GM21529 (cell line): ENCODE measurements around the gene INTS4.
"Not testable (repeated sequence)": the region's sequence is repeated elsewhere in the genome, so short reads cannot be mapped to it uniquely, and the experiment has no call there.

Experiments
- ATAC-seq: cut with Tn5 transposase; IDR thresholded peaks from one replicate; pipeline ENCODE4 v1.9.1; 2021; ENCODE audit not compliant: unreplicated experiment

The INTS4 gene

GRCh38 chr11:77994434-77995362 lies at the start of gene INTS4:
TSS of gene INTS4 (minus strand) at chr11:77994668. CDS start at chr11:77994643, 25 bp downstream.
- peak; percentile 97 for ATAC-seq

- ATAC-seq, result no peak
Measured at GRCh38 chr11:78041843-78042440, 47.5 kb upstream of the INTS4 start.

- not testable (repeated sequence) for ATAC-seq
Measured at GRCh38 chr11:78041380-78041719, 46.9 kb upstream of the INTS4 start.

- no peak for ATAC-seq
Measured at GRCh38 chr11:78040691-78041379, 46.4 kb upstream of the INTS4 start.

- peak; percentile 88 for ATAC-seq
Measured at GRCh38 chr11:78039919-78040671, 45.6 kb upstream of the INTS4 start.

- no peak for ATAC-seq
Measured at GRCh38 chr11:78039391-78039918, 45.0 kb upstream of the INTS4 start.

- no peak for ATAC-seq
Measured at GRCh38 chr11:78038697-78039313, 44.3 kb upstream of the INTS4 start.

GRCh38 chr11:78037825-78038620 lies 43.6 kb upstream of the INTS4 start:
- no peak for ATAC-seq

- ATAC-seq, result no peak
Measured at GRCh38 chr11:78037056-78037455, 42.6 kb upstream of the INTS4 start.

GRCh38 chr11:78036313-78036712 lies 41.8 kb upstream of the INTS4 start:
- ATAC-seq, result no peak

- ATAC-seq, result no peak
Measured at GRCh38 chr11:78034623-78035022, 40.2 kb upstream of the INTS4 start.

- no peak for ATAC-seq
Measured at GRCh38 chr11:78033040-78033439, 38.6 kb upstream of the INTS4 start.

- no peak for ATAC-seq
Measured at GRCh38 chr11:78032090-78032489, 37.6 kb upstream of the INTS4 start.

- no peak for ATAC-seq
Measured at GRCh38 chr11:78031629-78032028, 37.2 kb upstream of the INTS4 start.

- ATAC-seq, result no peak
Measured at GRCh38 chr11:78030429-78031325, 36.2 kb upstream of the INTS4 start.

- ATAC-seq, result not testable (repeated sequence)
Measured at GRCh38 chr11:78028423-78028822, 34.0 kb upstream of the INTS4 start.

- ATAC-seq, result no peak
Measured at GRCh38 chr11:78027759-78028158, 33.3 kb upstream of the INTS4 start.

GRCh38 chr11:78025378-78025777 lies 30.9 kb upstream of the INTS4 start:
- ATAC-seq, result no peak

- ATAC-seq, result no peak
Measured at GRCh38 chr11:78023426-78023825, 29.0 kb upstream of the INTS4 start.
